Ureter (tissue), 1 donor: Measurements from ENCODE around the gene HGD. TPM values are rescaled to one million over a fixed set of nuclear protein-coding genes. Genes with fewer than 3 reads are reported as not detected.

ENCODE experiments used
- DNase-seq: peaks from one replicate; pipeline ENCODE4 v3.0.0-alpha.2; 2020; ENCODE audit warnings: low spot score
- total RNA-seq: library from RNA; stranded (reverse); gene quantifications from one replicate; pipeline ENCODE4 v1.2.4, GENCODE V29; 2023
- donor health status: DM: yes; HTN: yes; CAD: no.

Gene HGD
- total RNA-seq, 1 donor from 2014 or later, result 0.36 TPM

GRCh38 chr3:120587332-120587975, 94.6 kb downstream of the HGD start:
- DNase-seq, result no peak

Other genes starting within 250 kb of the HGD start
- 379 TPM for gene FSTL1, start 231.2 kb downstream of the HGD start, total RNA-seq
- gene NDUFB4, start 85.9 kb downstream of the HGD start, total RNA-seq, result 120 TPM
- gene RABL3, start 60.3 kb upstream of the HGD start, total RNA-seq, result 28.7 TPM
- 20.2 TPM for gene GTF2E1, start 60.5 kb upstream of the HGD start, total RNA-seq
- 8.3 TPM for gene STXBP5L, start 226.0 kb upstream of the HGD start, total RNA-seq